Transverse colon (tissue), 4 donors: ENCODE data around the gene HRK.

Source experiments
- CTCF ChIP-seq, 5 experiments: fragments of 200-600 bp in 3 of 5; fragments of 450-650 bp in 2 of 5; sonication (generic) in 3 of 5; IDR thresholded peaks; 1 replicate in 2 of 5; 2 replicates in 3 of 5; pipeline ENCODE4 v1.5.1; 2016 to 2017; ENCODE audit warnings: antibody characterized with exemption in 5 of 5, inconsistent platforms in 3 of 5, mild to moderate bottlenecking in 2 of 5, moderate library complexity in 1 of 5
- EP300 ChIP-seq: sonication (generic); formaldehyde crosslinking; IDR thresholded peaks from one replicate; pipeline ENCODE4 v1.6.1; 2017; ENCODE audit warnings: antibody characterized with exemption, low read depth
- POLR2A ChIP-seq: fragments of 450-650 bp; IDR thresholded peaks from one replicate; pipeline ENCODE4 v1.6.1; 2016; ENCODE audit warnings: antibody characterized with exemption, mild to moderate bottlenecking, moderate library complexity
- POLR2AphosphoS5 ChIP-seq, 3 donors: sonication (generic); formaldehyde crosslinking; IDR thresholded peaks; one replicate each; pipeline ENCODE4 v1.6.1; 2016; ENCODE audit warnings: antibody characterized with exemption in 3 of 3

- TF ChIP-seq CTCF (IDR thresholded peaks at IDR 0.05) (no peak), POLR2A (no peak), POLR2AphosphoS5 (IDR thresholded peaks at IDR 0.05) (no peak), EP300 (no peak)
These were observed 29.0 kb upstream of the HRK start for GRCh38 chr12:116910280-116910644.
